Measurements from ENCODE around the gene GMPPA. TPM values are rescaled to one million over a fixed set of nuclear protein-coding genes. Genes with fewer than 3 reads are reported as not detected.

Gene GMPPA
- total RNA-seq, 1 donor from 2014 or later, result 34.1 TPM

DNA sequence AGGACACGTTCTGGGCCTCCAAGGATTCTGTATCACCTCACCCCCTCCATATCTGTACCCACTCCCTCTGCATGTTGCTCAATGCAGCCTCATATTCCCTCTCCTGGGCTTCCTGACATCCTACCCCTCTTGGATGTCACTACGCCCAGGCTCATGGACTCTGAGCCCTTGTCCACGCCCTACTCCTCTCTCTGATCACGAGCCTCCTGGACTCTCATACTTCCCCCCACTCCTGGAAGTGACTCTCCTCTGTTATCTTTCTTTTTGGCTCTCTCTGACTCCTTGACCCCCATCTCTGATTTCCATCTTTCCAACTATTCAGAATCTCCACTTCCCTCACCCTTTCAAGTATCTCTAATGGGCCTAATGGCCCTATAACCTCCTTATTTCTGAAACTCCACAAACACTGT is 47.3 kb downstream of the GMPPA start:
- TF ChIP-seq CTCF (IDR thresholded peaks at IDR 0.05; ENCODE audit: insufficient read depth, low read length, poor library complexity, severe bottlenecking), result no peak
- no peak for DNase-seq (ENCODE audit: low read depth)
- Histone ChIP-seq H3K4me3 (ENCODE audit: low read depth, low read length) (no peak overlapping the region), H3K27me3 (ENCODE audit: control insufficient read depth, insufficient read depth, low read length) (no peaks in the 10 kb centered on the region), H3K36me3 (ENCODE audit: control insufficient read depth, insufficient read depth, low read length) (no peaks in the 10 kb centered on the region)

DNA sequence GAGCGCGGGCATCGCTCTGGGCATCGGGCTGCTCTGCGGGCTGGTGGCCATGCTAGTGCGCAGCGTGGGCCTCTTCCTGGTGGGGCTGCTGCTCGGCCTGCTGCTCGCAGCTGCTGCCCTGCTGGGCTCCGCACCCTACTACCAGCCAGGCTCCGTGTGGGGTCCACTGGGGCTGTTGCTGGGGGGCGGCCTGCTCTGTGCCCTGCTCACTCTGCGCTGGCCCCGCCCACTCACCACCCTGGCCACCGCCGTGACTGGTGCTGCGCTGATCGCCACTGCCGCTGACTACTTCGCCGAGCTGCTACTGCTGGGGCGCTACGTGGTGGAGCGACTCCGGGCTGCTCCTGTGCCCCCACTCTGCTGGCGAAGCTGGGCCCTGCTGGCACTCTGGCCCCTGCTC is 48.9 kb downstream of the GMPPA start:
- no peak for DNase-seq (ENCODE audit: low read depth)
- no peaks in the 10 kb centered on the region for H3K36me3 ChIP-seq (ENCODE audit: control insufficient read depth, insufficient read depth, low read length)
- H3K27me3 ChIP-seq (ENCODE audit: control insufficient read depth, insufficient read depth, low read length), result peaks cover 1% of the 10 kb centered on the region
- no peak for TF ChIP-seq CTCF (IDR thresholded peaks at IDR 0.05; ENCODE audit: insufficient read depth, low read length, poor library complexity, severe bottlenecking)
- H3K4me3 ChIP-seq (ENCODE audit: low read depth, low read length), result no peak overlapping the region

DNA sequence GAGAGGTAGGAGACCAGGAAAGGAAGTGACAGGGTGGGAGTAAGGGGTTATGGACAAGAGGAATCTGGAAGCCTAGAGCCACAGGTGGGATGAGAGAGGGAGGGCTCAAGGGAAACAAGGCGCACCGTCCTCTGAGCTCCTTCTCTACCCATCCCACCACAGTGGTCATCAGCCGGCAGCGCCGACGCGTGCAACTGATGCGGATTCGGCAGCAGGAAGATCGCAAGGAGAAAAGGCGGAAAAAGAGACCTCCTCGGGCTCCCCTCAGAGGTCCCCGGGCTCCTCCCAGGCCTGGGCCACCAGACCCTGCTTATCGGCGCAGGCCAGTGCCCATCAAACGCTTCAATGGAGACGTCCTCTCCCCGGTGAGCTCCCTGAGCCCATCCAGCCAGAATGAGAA is 50.3 kb downstream of the GMPPA start:
- Histone ChIP-seq H3K4me3 (ENCODE audit: low read depth, low read length) (no peak overlapping the region), H3K27me3 (ENCODE audit: control insufficient read depth, insufficient read depth, low read length) (peaks cover 12% of the 10 kb centered on the region), H3K36me3 (ENCODE audit: control insufficient read depth, insufficient read depth, low read length) (no peaks in the 10 kb centered on the region)
- no peak for TF ChIP-seq CTCF (IDR thresholded peaks at IDR 0.05; ENCODE audit: insufficient read depth, low read length, poor library complexity, severe bottlenecking)
- no peak for DNase-seq (ENCODE audit: low read depth)

- Histone ChIP-seq H3K27me3 (ENCODE audit: control insufficient read depth, insufficient read depth, low read length) (peaks cover 14% of the 10 kb centered on the region), H3K4me3 (ENCODE audit: low read depth, low read length) (no peak overlapping the region), H3K36me3 (ENCODE audit: control insufficient read depth, insufficient read depth, low read length) (no peaks in the 10 kb centered on the region)
- TF ChIP-seq CTCF (IDR thresholded peaks at IDR 0.05; ENCODE audit: insufficient read depth, low read length, poor library complexity, severe bottlenecking), result no peak
- no peak for DNase-seq (ENCODE audit: low read depth)
Observed at GRCh38 chr2:219549619-219550018, 50.9 kb downstream of the GMPPA start.

DNA sequence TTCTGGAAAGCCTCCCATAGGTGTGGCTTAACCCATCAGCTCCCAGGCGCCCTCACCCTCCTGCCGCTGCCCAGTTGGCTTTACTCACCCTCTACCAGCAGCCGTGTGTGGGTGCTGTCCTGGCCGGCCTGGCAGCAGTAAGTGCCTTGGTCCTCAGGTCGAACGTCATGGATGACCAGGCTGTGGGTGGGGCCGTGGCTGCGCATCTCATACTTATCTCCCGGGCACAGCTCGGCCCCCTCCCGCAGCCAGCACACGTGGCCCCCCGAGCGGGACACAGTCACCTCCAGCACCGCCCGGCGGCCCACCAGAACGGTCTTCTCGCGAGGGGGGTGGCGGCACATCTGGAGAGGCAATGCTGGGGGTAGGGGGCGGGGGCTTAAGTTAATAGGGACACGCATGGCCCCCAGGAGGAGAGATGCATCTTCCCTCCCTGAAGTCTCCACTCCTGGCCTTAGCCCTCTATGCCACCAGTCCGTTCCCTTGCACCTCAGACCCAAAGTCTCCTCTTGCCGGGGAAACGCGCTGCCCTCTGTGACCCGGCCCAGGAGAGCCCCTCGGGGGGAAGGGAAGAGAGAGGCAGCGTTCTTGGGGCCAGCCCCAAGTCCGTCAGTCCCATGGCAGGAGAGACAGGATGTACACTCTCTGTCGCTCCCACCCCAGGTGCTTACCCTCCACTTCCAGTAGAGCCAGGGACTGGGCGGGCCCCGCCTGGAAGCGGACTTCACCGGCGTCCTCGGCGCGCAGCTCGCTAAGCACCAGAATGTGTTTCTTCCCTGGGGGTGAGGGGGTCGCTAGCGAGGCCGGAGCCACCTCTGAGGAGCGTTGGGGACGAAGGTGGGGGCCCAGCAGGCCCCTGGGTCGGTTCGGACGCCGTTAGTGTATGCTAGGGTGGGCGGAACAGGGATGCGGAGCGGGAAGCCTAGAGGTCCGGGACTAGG is 53.0 kb downstream of the GMPPA start:
- DNase-seq (ENCODE audit: low read depth), result no peak
- Histone ChIP-seq H3K27me3 (ENCODE audit: control insufficient read depth, insufficient read depth, low read length) (peaks cover 14% of the 10 kb centered on the region), H3K36me3 (ENCODE audit: control insufficient read depth, insufficient read depth, low read length) (no peaks in the 10 kb centered on the region), H3K4me3 (ENCODE audit: low read depth, low read length) (peak overlapping the region; percentile 70)
- TF ChIP-seq CTCF (IDR thresholded peaks at IDR 0.05; ENCODE audit: insufficient read depth, low read length, poor library complexity, severe bottlenecking), result no peak
